Measurements from ENCODE around the gene C4orf36. TPM values are rescaled to one million over a fixed set of nuclear protein-coding genes. Genes with fewer than 3 reads are reported as not detected.

The C4orf36 gene
- polyA plus RNA-seq, 4 donors: 0.42 to 2.2 (median 1.3) TPM

GRCh38 chr4:86870442-86871069, 21.7 kb downstream of the C4orf36 start:
- DNase-seq (ENCODE audit: low read depth in 4 of 4, low spot score in 3 of 4): no peak

GRCh38 chr4:86857341-86858052, 34.7 kb downstream of the C4orf36 start:
- no peak for DNase-seq (ENCODE audit: low read depth in 4 of 4, low spot score in 3 of 4)

GRCh38 chr4:86856896-86857295, 35.3 kb downstream of the C4orf36 start:
- no peak for DNase-seq (ENCODE audit: low read depth in 4 of 4, low spot score in 3 of 4)

- DNase-seq (ENCODE audit: low read depth in 4 of 4, low spot score in 3 of 4): no peak
Observed at GRCh38 chr4:86855572-86855971, 36.6 kb downstream of the C4orf36 start.

- DNase-seq (ENCODE audit: low read depth in 4 of 4, low spot score in 3 of 4): no peak
Observed at GRCh38 chr4:86853209-86853608, 39.0 kb downstream of the C4orf36 start.

GRCh38 chr4:86848732-86849619, 43.2 kb downstream of the C4orf36 start, which contains the start of gene SLC10A6:
Gene SLC10A6, minus strand, starts transcription at chr4:86849384. Its CDS starts 269 bp downstream, at chr4:86849115.
- DNase-seq (ENCODE audit: low read depth in 4 of 4, low spot score in 3 of 4): no peak

GRCh38 chr4:86848136-86848535, 44.1 kb downstream of the C4orf36 start:
- no peak for DNase-seq (ENCODE audit: low read depth in 4 of 4, low spot score in 3 of 4)

GRCh38 chr4:86847571-86847970, 44.7 kb downstream of the C4orf36 start:
- no peak for DNase-seq (ENCODE audit: low read depth in 4 of 4, low spot score in 3 of 4)

GRCh38 chr4:86846921-86847320, 45.3 kb downstream of the C4orf36 start:
- DNase-seq (ENCODE audit: low read depth in 4 of 4, low spot score in 3 of 4): no peak

GRCh38 chr4:86845593-86845992, 46.6 kb downstream of the C4orf36 start:
- DNase-seq (ENCODE audit: low read depth in 4 of 4, low spot score in 3 of 4): no peak

- DNase-seq (ENCODE audit: low read depth in 4 of 4, low spot score in 3 of 4): no peak
Observed at GRCh38 chr4:86841309-86841708, 50.9 kb downstream of the C4orf36 start.

- DNase-seq (ENCODE audit: low read depth in 4 of 4, low spot score in 3 of 4): no peak
Observed at GRCh38 chr4:86840858-86841257, 51.4 kb downstream of the C4orf36 start.

GRCh38 chr4:86837691-86838503, 54.3 kb downstream of the C4orf36 start:
- no peak for DNase-seq (ENCODE audit: low read depth in 4 of 4, low spot score in 3 of 4)

GRCh38 chr4:86835677-86836076, 56.5 kb downstream of the C4orf36 start:
- no peak for DNase-seq (ENCODE audit: low read depth in 4 of 4, low spot score in 3 of 4)

- no peak for DNase-seq (ENCODE audit: low read depth in 4 of 4, low spot score in 3 of 4)
Observed at GRCh38 chr4:86834901-86835300, 57.3 kb downstream of the C4orf36 start.

GRCh38 chr4:86833615-86834014, 58.6 kb downstream of the C4orf36 start:
- DNase-seq (ENCODE audit: low read depth in 4 of 4, low spot score in 3 of 4): no peak

GRCh38 chr4:86831262-86832130, 60.7 kb downstream of the C4orf36 start:
- DNase-seq (ENCODE audit: low read depth in 4 of 4, low spot score in 3 of 4): no peak

Data from left renal pelvis (tissue), 4 donors.